IMR-90 (cell line): ENCODE results near the gene TF.

Source experiments
- BHLHE40 ChIP-seq: fragments of 150-350 bp; IDR thresholded peaks from 2 replicates; pipeline ENCODE4 v1.6.1; 2016; ENCODE audit warnings: mild to moderate bottlenecking, low read depth, low read length
- CEBPB ChIP-seq: IDR thresholded peaks from 2 replicates; pipeline ENCODE4 v1.6.1; 2012; ENCODE audit warnings: low read depth, low read length, improper control_type of control experiment
- CHD1 ChIP-seq: IDR thresholded peaks from 2 replicates; pipeline ENCODE4 v1.6.1; 2012; ENCODE audit warnings: low read depth, low read length, improper control_type of control experiment
- CTCF ChIP-seq: conservative IDR thresholded peaks from 2 replicates; pipeline ENCODE4 v1.5.1; 2012; ENCODE audit warnings: mild to moderate bottlenecking, low read depth, low read length, improper control_type of control experiment
- ELK1 ChIP-seq: fragments of 150-350 bp; IDR thresholded peaks from 2 replicates; pipeline ENCODE4 v1.6.1; 2016; ENCODE audit warnings: low read depth, mild to moderate bottlenecking, low read length, moderate library complexity, borderline replicate concordance
- FOS ChIP-seq: fragments of 150-350 bp; IDR thresholded peaks from 2 replicates; pipeline ENCODE4 v1.6.1; 2016; ENCODE audit warnings: low read depth, low read length
- MAFK ChIP-seq: IDR thresholded peaks from 2 replicates; pipeline ENCODE4 v1.6.1; 2012; ENCODE audit warnings: low read depth, low read length, improper control_type of control experiment
- MXI1 ChIP-seq: IDR thresholded peaks from 2 replicates; pipeline ENCODE4 v1.6.1; 2012; ENCODE audit warnings: low read depth, mild to moderate bottlenecking, low read length, moderate library complexity, borderline replicate concordance
- POLR2A ChIP-seq: IDR thresholded peaks from 2 replicates; pipeline ENCODE4 v1.6.1; 2012; ENCODE audit warnings: mild to moderate bottlenecking, low read depth, low read length
- RAD21 ChIP-seq: IDR thresholded peaks from 2 replicates; pipeline ENCODE4 v1.6.1; 2012; ENCODE audit warnings: low read length, improper control_type of control experiment
- RCOR1 ChIP-seq: IDR thresholded peaks from 2 replicates; pipeline ENCODE4 v1.6.1; 2012; ENCODE audit warnings: mild to moderate bottlenecking, low read length, improper control_type of control experiment; ENCODE audit not compliant: insufficient replicate concordance
- RFX5 ChIP-seq: IDR thresholded peaks from 2 replicates; pipeline ENCODE4 v1.8.0; 2012; ENCODE audit warnings: low read depth, mild to moderate bottlenecking, low read length, moderate library complexity
- SMC3 ChIP-seq: fragments of 150-350 bp; IDR thresholded peaks from 2 replicates; pipeline ENCODE4 v1.6.1; 2016; ENCODE audit warnings: low read depth, mild to moderate bottlenecking, antibody characterized with exemption, low read length, moderate library complexity
- USF2 ChIP-seq: fragments of 150-350 bp; IDR thresholded peaks from 2 replicates; pipeline ENCODE4 v1.6.1; 2017; ENCODE audit warnings: mild to moderate bottlenecking, antibody characterized with exemption, low read length, low read depth

- TF ChIP-seq CTCF (no peak), POLR2A (no peak), USF2 (no peak), MXI1 (no peak), CEBPB (no peak), RAD21 (no peak), BHLHE40 (no peak), SMC3 (no peak), RFX5 (no peak), RCOR1 (no peak), MAFK (no peak), ELK1 (no peak), FOS (no peak), CHD1 (no peak)
Observed at GRCh38 chr3:133830071-133830470, 83.9 kb downstream of the TF start.
